Urothelium cell line (cell line): ENCODE measurements around the gene NUDCD3.
"Not testable (repeated sequence)": the region's sequence is repeated elsewhere in the genome, so short reads cannot be mapped to it uniquely, and the experiment has no call there.

Experiments used
- DNase-seq: peaks from one replicate; pipeline ENCODE4 v3.0.0; 2011; ENCODE audit warnings: low spot score, mixed read lengths
- FAIRE-seq: peaks from 2 replicates; lab custom pipeline; 2011; peaks lifted over from hg19 to GRCh38; lab: Jason Lieb, UNC

Gene NUDCD3

DNA sequence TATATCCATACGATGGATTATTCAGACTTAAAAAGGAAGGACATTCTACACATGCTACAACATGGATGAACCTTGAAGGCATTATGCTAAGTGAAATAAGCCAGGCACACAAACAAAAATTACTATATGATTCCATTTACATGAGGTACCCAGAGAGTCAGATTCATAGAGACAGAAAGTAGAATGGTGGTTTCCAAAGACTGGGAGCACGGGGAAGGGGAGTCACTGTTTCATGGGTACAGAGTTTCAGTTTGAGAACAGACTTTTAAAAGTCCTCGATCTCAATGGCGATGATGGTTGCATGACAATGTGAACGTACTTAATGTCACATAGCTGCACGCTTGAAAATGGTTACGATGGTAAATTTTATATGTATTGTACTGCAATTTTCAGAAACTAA lies 39.3 kb downstream of the NUDCD3 start:
- no peak for FAIRE-seq
- no peak for DNase-seq

DNA sequence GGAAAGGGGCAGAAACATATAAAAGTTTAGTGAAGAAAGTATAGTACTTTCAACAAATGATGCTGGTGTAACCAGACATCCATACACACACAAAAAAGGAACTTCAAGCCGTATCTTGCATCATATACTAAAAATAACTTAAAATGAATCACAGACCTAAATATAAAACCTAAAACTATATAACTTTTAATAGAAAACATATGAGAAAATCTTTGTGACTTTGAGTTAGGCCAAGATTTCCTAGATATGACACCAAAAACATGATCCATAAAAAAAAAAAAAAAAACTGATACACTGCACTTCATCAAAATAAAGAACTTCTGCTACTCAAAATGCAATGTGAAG lies 40.9 kb downstream of the NUDCD3 start:
- no peak for DNase-seq
- no peak for FAIRE-seq

DNA sequence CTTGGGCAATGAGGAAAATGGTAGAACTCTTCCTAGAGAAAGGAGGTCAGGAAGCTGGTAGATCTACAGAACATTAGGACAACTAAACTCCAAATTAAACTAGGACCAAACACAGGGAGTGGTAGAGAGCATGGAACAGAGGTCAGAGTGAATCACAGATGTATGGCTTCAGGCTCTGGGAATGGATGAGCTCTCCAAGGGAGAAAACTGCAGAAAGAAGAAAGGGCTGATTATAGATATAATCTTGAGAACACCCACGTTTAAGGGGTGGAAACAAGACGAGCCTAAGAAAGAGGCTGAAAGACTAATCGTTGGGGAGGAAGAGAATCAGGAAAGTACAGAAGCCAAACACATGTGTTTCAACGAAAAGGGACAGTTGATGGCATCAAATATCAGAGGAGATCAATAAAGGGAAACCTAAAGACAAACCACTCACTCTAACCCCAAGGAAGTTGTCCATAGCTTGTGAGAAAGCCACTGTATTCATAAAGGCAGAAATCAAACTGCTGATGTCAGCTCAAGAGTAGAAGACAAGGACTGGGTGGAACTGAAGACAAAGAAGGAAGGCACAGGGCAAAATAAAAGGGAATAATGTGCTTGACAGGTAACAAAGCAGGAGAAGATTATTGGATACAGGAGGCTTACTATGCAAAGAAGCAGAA lies 41.4 kb downstream of the NUDCD3 start:
- FAIRE-seq (no peak), DNase-seq (no peak)

DNA sequence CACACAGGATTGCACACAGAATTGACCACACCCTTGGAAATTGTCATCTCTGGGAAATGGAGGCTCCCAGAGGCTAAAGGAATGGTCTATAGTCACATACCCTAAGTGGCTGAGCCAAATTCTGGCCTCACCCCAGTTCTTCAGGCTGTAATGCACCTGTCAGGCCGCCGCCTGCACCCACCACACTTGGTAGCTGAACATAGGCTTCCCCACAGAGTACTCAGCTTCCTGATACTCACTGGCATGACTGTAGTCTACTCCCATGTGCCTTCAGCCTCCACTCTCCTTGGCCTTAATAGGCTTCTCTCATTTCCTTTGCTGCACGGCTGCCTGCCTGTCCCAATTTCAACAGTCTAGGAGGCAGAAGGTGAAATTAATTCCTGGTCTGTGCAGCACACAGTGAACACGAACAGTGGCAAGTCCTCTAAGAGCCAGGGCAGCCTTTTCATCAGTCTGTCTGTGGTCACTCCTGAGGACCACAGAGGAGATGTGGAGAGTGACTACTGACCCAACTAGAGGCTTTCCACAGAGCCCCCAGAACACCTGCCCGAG lies 42.5 kb downstream of the NUDCD3 start:
- FAIRE-seq (no peak), DNase-seq (no peak)

DNA sequence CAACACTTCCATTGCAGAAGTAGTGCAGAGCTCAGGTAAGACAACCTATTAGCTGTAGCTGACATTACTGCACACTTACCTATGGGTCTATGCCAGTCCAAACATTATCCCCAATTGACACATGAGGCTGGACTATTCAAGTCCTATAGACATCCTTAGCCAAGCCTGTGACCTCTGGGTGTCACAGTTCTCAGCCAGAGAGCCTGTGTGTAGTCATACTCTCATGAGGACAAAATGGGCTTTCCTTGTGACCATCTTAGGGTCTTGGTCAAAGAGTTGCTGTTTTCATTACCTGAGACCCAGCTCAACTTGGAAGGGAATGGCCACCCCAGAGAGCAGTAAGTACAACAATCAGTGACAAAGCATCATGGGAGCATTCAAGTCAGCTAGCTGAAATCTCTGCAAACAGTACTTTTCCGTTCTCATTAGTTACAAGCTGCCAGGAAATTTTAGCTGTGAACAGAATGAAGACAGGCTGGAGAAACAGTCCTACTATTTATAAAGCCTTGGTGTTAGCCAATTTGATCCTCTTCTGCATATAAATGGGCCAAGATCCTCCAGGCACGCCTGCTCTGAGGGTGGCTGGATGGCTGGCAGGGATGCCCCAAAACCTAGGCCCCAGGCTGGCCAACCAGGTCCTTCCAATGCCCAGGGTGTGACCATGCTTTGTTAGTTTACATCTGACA lies 44.3 kb downstream of the NUDCD3 start:
- no peak for DNase-seq
- no peak for FAIRE-seq

DNA sequence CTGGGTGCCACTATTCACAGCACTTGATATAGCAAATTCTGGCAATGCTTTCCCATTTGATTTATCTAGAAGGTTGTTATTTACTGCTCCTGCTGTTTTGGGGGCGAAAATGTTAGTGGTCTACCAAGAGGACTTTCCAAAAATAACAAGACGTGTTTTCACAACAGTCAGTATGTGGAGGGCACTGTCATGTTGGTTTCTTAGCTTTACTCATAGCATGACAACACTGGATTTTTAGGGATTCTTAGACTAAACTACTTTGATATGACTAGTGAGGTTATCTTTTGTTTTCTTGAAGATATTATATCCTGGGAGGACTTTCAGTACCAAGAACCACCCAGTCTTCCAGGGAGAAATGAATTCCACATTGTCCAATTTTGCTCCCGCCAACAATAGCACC lies 49.4 kb downstream of the NUDCD3 start:
- DNase-seq = no peak
- no peak for FAIRE-seq

DNA sequence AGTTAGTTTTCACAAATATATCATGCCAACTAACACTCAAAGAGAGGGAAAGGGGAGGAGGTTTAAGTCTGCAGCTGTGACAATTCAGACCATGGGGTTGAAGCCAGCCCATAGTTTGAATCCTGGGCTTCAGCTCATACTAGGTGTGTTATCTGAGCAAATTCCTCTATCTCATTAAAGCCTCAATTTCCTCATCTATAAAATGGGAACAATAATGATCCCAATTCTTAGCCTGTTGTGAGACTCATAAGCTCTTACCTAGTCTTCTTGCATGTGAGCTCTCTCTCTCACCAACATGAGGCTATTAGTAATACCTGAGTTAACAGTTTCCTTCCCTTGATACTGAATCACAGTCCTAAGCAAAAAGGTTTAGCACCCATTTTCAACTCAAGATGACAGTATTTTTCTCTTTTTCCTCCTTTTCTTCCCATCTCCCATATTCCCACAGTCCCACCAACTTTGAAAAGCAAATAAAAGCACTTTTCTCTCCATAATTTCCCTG lies 49.8 kb downstream of the NUDCD3 start:
- DNase-seq = no peak
- no peak for FAIRE-seq

DNA sequence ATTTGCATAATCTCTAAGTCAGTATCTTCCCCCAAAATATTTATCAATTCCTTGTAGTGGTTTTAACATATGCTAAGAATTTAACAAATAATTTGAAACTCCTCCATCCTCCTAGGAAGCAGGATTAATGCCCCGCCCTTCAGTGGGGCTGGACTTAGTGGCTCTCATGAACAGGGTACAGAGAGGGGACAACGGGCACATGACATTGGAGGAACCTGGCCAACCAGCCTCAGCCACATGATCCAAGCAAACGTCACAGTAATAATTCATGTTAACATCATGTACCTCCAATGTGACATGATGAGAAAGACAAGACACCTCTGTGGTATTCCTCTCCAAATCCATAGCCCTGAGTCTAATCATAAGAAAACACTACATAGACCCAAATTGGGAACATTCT lies 50.5 kb downstream of the NUDCD3 start:
- DNase-seq = no peak
- no peak for FAIRE-seq

DNA sequence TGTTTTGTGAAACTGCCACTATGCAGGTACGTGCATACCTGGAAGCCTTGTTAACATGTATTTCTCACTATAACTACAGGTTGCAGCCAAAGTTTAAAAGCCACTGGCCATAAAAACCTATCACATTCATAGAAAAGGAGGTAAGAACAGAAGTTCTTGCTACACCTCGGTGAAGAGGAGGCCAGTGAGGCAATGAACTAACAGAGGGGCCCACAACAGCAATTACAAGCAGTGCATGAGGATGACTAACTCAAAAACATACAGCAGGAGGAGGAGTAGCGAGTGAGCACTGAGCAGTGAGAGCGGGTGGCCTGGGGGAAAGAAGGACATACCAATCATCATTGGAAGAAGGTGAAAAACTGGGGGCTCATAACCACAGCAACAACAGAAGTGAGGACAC lies 51.6 kb downstream of the NUDCD3 start:
- no peak for FAIRE-seq
- DNase-seq = no peak

DNA sequence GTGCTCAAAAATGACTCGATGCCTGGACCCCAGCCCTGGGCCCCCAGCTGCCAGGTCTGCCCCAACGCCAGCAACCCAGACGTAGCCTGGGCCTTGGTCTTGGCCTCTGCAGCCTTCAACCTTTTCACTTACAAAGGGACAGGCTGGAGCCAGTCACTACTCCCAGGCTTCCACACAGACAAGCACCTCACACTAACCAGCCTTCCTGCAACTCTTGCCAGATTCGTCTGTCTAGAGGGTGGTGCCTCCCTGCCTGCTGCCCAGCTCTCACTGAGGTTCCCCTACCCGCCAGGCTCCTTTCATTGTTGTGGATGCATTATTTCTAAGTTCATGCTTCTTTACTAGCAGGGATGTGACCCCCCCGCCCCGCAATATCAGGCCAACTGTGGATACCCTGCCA lies 56.3 kb downstream of the NUDCD3 start:
- FAIRE-seq (peak; percentile 65), DNase-seq (no peak)

DNA sequence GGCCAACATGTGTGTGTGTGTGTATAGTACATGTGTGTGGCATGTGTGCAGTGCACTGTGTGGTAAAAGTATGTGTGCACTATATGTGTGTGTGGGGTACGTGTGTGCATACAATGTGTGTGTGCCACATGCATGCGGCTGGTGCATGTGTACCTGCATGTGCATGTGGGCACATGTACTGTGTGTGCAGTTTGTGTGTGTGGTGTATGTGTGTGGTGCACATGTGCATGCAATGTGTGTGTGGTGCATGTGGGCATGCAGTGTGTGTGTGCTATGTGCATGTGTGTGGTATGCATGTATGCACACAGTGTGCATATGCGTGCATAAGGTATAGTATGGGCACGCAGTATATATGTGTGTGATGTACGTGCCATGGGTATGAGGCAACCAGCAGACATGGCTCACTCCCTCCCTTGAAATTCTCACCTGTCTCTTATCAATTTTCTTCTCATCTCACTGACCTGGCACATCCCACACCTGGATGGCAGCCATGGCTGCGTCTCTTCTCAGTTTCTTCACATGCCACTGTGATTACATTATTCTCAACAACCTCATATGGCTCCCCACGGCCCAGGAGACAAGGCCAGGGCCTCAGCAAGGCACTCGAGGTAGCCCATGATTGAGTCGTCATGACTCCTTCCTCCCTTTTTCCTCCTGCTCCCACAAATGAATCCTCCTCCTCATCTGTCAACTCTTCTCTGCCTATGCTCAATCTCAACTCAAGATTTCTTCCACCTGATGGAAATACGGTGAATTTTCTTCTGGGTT lies 57.0 kb downstream of the NUDCD3 start:
- DNase-seq (no peak), FAIRE-seq (peak; percentile 99)

DNA sequence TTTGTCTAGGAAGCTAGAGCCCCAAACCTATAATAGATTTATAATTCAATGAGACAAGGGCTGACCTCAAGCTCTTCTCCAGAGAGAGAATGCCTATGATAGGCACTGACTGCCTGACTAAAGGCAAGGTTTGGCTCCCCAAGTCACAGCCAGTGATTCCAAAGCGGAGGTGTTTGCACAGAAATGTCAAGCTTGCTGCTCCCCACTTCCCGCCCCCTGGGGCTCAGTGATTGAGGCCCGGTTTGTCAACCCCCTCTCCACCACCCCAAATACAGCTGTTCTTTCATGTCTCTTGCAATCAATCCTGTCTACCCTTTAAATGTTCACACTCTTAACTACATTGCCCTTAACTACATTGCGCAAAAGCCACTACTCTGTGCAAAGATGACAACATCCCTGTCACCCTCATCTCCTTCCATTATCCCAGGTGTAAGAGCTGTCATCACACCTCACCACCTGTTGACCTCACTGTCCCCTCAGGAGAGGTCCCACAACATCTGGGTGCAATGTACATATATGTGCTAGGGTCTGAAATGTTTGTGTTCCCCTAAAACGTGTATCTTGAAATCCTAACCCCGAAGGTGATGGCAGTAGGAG lies 58.0 kb downstream of the NUDCD3 start:
- DNase-seq (no peak), FAIRE-seq (peak; percentile 9)

DNA sequence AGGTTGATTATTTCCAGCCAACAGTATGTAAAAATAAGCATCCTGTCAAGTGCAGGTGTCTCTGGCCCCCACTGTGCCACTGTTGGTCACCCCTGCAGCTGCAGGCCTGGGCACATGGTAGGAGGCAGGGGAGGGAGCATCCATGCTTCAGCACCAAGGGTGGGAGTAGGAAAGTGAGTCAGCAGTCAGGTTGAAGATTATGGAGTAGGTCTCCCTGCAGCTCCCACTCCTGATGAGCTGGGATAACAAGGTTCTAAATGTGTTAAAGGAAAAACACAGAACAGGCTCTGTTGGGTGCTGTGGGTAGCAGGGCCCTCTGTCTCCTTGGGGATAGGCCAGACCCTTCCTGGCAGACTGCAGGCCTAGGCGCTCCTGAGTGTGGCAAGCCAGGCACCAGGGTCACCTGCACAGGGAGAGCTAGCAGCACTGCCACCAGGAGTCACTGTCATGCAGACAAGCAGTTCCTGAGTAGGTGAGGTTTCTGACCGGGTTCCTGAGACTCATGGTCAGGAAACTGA lies 59.3 kb downstream of the NUDCD3 start:
- no peak for FAIRE-seq
- no peak for DNase-seq

DNA sequence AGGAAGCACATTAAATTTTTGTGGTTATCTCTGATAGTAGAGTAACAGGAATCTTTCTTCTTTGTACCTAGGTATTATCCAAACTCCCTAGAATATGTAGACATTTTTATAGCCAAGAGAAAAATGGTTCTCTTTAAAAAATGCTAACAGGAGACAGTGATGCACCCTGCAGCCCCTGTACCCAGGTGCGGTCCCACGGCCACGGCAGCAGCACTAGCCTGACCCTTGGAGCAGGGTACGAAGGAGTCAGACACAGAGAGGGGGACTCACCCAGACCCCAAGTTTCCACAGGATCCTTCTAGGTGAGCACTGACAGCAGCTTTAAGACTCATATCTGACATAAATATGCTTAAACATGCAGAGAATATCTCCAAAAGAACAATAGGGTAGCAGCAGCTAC lies 60.4 kb downstream of the NUDCD3 start:
- FAIRE-seq (no peak), DNase-seq (no peak)

DNA sequence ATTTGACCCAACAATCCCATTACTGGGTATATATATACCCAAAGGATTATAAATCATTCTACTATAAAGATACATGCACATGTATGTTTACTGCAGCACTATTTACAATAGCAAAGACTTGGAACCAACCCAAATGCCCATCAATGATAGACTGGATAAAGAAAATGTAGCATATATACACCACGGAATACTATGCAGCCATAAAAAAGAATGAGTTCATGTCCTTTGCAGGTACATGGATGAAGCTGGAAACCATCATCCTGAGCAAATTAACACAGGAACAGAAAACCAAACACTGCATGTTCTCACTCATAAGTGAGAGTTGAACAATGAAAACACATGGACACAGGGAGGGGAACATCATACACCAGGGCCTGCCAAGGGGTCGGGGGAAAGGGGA lies 65.7 kb downstream of the NUDCD3 start:
- DNase-seq, FAIRE-seq: not testable (repeated sequence)

DNA sequence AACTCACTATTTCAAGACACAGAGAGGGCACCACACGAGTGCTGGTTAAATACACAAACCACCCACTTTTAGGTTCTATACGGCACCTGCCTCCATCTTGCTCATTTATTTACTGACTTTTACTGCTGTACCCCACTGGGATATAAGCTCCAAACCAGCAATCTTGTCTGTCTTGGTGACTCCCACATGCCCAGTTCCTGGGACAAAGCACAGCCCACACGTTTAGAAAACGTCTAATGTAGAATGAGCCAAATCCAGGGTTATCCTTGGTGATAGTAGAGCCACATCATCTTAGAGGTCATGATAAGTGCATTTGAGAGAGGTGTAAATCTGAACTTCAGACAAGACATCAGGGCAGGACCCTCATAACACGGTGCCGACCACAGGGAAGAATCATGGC lies 73.5 kb downstream of the NUDCD3 start:
- DNase-seq (no peak), FAIRE-seq (no peak)

DNA sequence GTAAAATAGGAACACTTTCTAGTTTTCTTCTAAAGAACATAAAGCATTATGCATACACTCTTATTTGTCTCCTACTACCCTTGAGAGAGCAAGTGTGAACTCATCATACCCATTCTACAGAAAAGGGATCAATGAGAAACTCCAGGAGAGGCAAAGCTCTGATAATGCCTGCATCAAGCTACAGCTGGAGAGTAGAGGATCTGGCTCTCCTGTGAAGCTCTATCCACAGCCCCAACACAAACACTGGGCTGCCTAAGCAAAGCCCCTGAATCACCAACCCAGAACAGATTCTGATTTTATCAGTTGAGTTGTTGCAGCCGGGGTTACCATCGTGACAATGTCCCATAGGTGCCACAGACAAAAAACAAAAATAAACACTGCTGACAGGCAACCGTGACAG lies 74.9 kb downstream of the NUDCD3 start:
- no peak for FAIRE-seq
- DNase-seq = no peak

DNA sequence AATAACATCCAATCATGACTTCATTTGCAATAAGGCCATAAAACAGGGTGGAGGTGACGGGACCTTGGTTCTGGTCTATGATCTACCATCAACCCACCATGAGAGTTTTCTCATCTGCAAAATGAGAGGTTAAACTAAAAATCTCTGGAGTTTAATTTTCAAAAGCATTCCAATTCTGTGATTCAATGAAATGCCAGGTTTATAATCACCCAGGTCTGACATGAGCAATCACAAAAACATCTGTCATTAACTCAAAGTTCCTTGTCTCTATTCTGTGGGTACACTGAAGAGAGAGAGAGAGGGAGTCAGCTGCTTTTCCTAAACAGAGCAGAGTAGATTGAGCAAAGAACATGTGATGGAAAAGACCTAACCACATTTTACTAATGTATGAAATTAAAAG lies 75.4 kb downstream of the NUDCD3 start:
- DNase-seq = peak; percentile 48
- FAIRE-seq = no peak

DNA sequence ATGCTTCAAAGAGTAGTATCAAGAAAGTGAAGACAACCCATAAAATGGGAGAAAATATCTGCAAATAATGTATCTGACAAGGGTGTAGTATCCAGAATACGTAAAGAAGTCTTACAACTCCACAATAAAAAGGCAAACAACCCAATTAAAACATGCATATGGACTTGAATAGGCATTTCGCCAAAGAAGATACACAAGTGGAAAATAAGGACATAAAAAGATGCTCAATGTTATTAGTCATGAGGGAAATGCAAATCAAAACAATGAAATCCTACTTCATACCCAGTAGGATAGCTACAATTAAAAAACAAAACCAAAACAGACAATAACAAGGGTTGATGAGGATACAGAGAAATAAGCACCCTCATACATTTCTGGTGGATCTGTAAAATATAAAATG lies 79.2 kb downstream of the NUDCD3 start:
- DNase-seq = no peak
- no peak for FAIRE-seq

DNA sequence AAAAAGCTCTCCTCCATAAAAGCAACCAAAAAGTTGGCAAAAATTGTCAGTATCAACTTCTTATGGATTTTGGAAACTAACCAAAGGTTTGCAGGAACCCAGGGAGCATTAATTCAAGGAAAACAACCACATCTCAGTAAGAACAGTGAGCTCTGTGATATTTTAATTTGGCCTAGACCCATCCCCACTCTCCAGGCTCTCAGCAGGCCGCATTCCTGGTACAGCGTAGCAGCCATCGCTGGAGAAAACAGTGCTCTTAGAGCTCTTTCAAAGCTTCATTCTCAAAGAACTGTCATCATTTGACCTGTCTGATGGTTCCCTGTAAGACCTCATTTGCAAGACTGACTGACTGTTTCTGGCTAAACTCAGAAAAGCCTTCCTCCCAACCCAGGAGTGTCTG lies 81.9 kb downstream of the NUDCD3 start:
- no peak for FAIRE-seq
- no peak for DNase-seq

DNA sequence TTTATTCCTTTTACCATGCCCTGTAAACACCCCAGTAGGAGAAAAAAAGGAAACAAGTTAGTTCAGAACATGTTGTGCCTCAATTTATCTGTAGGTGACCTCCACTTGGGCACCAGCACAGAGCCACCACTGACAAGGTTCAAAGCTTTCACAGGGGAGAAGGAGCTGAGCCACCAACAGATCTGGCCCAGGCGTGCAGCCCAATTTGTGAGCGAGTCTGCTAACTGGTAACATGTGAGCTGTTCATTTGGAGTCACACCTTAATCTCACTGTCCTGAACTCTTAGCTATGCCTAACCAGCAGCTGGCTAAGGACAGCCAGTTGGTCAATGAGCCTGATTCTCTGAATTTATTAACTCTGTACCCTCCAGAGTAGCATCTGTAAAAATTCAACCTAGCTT lies 86.7 kb downstream of the NUDCD3 start:
- FAIRE-seq (no peak), DNase-seq (no peak)
